ENCODE results near the gene KCNT1.
A peak's percentile ranks its signal among the peaks of the same experiment; 100 is the strongest.
"Not testable (repeated sequence)": the region's sequence is repeated elsewhere in the genome, so short reads cannot be mapped to it uniquely, and the experiment has no call there.

The KCNT1 gene

DNA sequence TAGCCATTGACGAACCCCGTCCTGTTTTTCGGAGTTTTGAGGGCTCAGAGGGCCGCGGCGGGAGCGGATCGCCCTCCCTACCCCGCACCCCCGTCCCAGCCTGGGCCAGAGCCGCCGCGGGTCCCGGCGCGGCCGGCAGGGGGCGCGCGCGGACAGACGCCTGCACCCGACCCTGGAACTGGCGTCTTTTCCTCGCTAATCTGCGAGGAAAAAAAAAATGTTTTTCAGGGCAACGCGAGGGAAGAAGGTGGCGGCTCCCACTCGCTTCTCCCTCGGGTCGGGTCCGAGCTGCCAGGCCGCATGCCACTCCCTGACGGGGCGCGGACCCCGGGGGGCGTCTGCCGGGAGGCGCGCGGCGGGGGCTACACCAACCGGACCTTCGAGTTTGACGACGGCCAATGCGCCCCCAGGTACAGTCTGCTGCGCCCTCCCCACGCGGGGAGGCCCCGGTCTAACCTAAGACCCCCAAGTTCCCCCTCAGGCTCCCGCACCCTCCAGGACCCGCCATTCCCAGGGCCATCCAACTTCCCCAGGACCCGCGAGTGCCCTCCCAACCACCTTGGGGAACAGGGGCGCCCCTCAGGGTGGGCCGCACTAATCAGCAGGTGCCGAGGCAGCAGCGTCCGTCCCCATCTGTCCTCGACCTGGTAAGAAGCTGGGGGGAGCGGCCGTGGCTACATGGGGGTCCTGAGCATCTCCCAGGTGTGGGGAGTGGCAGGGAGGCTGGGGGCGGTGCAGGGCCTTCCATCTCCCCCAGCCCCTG lies at the start of gene KCNT1:
Gene KCNT1 (plus strand): TSS at position 227 of the 763 bp plus-strand sequence. CDS start 74 bp downstream, at position 301.
- DNase-seq (ENCODE audit: extremely low read depth in 1 of 2, low read depth in 1 of 2): peak in 1 of 2 donors; percentile 36

DNA sequence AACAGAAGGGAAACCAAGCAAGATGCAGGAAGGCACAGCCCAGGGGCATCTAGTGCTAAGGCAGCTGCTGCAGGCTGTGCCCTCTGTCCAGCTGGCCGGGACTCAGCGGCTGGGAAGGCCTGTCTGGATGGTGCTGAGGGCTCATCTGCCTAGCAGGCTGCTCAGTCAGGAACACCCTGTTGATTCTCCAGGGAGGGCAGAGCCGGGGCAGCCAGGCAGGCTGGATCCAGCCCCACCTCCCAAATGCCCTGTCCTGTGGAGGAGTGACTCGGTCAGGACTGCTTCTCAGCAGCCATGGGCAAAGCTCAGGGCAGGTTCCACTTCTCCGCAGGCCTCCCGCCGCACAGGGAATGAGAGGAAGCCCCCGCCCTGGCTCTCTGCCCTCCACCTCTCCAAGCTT lies 46.7 kb upstream of the KCNT1 start:
- DNase-seq (ENCODE audit: extremely low read depth in 1 of 2, low read depth in 1 of 2): no peak

DNA sequence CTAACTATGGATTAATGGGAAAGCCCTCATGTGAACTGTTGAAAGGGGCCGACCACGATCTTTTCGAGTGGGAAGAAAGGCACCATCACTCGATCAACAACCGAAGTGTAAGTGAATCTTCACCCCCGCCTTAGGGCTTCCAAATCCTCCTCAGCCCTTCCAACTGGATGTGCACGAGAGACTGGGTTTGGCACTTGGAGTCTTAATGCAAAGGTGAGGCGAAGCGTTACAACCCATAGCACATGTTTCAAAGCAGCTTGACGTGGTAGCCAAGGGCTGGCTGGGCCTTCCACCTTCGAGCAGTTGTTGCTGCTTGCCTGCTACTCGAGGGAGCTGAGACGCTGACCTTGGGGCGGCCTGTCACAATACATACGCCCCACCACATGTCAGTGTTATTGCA lies 44.6 kb upstream of the KCNT1 start:
- DNase-seq (ENCODE audit: extremely low read depth in 1 of 2, low read depth in 1 of 2): no peak

DNA sequence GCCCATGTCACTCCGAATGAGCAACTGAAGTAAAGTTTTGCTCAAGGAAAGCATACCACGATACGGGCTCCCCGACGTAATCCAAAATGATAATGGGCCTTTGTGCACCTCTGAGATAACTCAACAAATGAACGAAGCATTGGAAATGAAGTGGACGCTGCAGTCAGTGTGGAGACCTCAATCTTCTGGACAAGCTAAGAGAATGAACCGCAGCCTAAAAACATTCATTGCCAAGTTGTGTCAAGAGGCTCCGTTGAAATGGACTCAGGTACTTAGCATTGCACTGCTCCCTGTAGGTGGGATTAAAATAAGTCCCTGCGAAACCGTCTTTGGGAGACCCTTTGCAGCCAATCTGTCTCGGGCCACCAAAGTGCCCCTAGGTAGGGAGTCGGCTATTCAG lies 42.7 kb upstream of the KCNT1 start:
- no peak for DNase-seq (ENCODE audit: extremely low read depth in 1 of 2, low read depth in 1 of 2)

DNA sequence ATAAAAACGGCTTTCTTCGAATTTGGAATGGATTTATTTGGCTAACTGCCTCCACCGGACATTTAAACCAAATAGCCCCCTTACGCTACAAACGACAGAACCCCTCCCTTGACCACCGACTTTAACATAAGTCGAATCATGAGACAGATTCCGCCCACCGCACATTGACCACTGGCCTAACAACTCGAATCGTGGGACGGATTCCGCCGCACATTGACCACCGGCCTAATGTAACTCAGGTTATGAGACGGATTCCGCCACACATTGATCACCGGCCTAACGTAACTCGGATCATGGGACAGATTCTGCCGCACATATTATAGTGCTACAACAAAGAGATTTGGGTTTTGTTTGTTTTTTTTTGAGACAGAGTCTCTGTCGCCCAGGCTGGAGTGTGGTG lies 41.6 kb upstream of the KCNT1 start:
- no peak for DNase-seq (ENCODE audit: extremely low read depth in 1 of 2, low read depth in 1 of 2)

DNA sequence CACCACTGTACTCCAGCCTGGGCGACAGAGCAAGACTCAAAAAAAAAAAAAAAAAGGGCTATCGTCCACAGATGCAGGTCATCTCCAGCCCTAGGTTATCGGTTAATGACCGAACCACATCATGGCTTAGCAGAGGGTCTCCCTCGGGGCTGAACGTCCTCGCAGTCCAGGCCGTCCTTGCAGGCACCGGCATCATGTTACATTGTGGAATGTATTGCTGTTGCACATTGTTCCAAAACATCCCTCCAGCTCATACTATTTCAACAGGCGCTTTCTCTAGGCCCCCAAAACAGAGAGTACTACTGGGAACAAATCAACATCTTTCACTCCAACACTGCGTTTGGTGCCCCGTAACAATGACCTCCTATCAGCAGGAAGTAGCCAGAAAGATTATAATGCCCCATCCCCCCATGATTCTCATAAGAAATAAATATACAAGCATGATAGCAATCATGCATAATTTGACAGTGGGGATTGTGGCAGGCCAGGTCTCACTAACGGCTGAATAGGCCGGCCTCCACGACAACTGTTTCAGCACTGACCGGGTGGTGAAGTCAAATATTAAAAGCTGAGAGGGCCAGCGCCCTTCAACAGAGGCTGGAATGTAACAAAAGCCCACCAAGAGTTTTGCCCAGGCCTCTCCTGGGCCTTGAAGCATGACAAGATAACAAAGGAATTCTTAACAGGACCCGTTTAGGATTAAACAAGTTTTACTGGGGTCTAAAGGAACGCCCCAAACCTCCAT lies 40.0 kb upstream of the KCNT1 start:
- no peak for DNase-seq (ENCODE audit: extremely low read depth in 1 of 2, low read depth in 1 of 2)

DNA sequence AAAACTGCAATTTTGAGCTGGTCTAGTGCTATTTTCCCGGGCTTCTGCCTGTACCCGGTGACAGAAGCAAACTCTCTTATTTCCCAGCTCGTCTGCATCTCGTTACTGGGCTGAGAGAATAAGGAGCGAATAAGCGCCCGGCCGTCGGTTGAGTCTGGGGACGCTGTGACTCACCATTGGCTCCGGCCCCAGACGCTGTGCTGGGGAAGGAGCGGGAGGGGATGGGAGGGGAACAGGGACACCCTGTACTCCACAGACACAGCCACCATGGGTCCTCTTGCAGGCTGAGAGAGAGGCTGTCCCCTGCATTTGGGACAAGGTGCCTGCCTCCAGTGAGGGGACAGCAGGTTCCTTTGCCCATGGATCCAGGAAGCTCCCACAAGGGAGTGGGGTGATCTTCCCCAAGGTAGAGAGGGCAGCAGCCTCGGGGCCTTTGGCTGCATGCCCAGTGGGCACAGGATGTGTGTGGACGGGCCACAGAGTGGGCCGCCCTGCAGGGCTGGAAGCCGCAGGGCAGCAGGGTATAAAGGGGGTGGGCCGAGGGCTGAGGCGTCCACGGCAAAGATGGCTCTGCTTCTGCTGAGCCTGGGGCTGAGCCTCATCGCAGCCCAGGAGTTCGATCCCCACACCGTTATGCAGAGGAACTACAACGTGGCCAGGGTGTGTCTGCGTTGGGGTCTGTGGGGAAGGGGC lies 39.1 kb upstream of the KCNT1 start, which contains the start of gene LCN9:
Gene LCN9 (plus strand): TSS at position 552 of the 693 bp plus-strand sequence. CDS start 13 bp downstream, at position 565.
- DNase-seq (ENCODE audit: extremely low read depth in 1 of 2, low read depth in 1 of 2): no peak

DNA sequence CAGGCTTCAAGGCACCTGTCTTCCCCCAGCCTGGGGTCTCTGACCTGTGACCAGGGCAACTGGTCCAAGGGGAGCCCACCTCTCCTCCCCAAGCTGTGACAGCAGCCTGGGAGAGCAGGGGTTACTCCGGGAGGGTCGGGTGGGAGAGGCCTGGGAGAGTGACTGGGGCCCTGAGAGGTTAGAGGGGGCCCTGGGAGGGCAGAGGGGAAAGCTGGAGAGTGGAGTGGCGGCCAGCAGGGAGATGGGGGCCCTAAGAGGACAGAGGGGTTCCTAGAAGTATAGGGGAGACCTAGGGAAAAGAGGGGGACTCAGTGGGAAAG lies 38.6 kb upstream of the KCNT1 start:
- no peak for DNase-seq (ENCODE audit: extremely low read depth in 1 of 2, low read depth in 1 of 2)

DNA sequence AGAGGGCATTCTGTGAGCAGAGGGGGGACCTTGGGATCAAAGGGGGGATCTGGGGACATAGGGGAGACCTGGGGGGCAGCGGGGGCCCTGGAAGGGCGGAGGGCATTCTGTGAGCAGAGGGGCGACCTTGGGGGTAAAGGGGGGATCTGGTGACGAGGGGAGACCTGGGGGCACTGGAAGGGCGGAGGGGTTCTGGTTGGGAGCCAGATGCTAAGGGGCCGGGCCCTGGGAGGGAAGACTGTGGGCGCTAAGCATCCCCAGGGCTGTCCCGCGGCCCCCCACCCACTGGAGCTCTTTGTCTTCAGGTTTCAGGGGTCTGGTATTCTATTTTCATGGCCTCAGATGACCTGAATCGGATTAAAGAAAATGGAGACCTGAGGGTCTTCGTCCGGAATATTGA lies 38.1 kb upstream of the KCNT1 start:
- DNase-seq (ENCODE audit: extremely low read depth in 1 of 2, low read depth in 1 of 2): no peak

DNA sequence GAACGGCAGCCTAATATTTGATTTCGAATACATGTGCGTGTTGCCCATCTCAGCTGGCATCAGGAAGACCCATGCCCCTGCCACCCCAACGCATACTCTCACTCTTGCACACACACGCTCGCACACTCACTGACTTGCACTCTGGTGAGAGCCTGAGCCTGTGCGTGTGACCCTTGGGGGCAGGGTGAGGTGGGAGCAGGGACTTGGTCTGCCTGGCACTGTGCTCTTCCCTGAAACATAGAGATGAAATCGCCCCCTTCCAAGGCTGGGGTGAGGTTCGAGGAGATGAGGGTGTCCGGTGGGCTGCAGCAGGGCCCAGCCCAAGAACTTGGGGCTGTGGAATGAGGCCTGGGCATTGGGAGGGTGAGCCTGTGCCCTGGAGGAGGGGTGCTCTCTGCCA lies 37.7 kb upstream of the KCNT1 start:
- no peak for DNase-seq (ENCODE audit: extremely low read depth in 1 of 2, low read depth in 1 of 2)

DNA sequence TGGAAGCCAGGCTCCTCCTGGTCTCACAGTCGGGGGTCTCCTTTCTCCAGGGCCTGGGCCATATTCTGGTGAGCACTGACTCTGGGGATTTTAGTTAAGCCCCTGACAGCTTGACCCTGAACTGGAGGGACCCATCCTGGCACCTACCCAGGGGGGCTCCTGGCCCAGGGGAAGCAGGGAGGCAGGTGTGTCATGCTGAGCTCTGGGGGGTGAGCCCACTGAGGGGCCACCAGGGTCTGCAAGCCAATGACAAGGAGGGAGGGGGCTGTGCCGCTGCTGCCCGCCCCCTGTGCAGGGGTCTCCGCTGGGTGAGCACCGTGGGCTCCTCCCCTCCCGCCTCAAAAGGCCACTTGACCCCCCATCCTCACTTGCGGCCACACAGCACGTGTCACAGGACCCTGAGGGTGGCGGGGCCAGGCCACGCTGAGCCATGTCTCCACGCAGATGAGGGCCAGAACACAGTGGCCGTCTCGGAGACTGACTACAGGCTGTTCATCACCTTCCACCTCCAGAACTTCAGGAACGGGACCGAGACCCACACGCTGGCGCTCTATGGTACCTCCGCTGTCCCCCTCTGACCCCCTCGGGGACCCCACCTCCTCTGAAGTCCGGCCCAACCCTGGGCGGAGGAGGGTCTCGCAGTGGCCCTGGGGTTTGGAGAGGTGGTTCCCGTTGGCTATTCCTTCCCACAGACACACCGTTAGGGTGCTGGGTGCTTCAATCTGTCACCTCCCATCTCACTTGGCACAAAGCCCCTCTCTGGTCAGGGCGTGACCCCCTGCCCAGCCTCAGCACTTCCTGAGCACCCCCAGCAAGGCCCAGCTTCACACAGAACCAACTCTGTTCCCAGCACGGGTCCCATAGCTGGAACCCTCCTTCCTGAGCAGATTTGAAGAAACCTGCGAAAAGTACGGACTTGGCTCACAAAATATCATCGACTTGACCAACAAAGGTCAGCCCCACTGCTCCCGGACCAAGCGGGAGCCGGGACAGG lies 36.9 kb upstream of the KCNT1 start:
- DNase-seq (ENCODE audit: extremely low read depth in 1 of 2, low read depth in 1 of 2): no peak

DNA sequence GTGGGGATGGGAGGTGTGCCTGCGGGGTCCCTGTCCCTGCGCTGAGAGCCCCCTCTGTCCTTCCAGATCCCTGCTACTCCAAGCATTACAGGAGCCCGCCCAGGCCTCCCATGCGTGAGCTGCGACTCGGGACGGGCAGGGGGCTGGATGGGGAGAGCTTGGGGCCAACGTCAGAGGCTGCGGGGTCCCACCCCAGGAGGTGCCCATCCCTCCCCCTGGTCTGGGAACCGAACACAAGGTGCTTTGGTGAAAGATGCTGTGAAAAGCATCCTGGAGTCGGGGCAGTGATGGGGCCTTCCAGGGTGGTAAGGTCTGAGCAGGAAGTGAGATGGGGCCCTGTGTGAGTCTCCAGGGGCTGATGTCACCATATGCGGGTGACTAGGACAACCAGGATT lies 36.2 kb upstream of the KCNT1 start:
- DNase-seq (ENCODE audit: extremely low read depth in 1 of 2, low read depth in 1 of 2): no peak

DNA sequence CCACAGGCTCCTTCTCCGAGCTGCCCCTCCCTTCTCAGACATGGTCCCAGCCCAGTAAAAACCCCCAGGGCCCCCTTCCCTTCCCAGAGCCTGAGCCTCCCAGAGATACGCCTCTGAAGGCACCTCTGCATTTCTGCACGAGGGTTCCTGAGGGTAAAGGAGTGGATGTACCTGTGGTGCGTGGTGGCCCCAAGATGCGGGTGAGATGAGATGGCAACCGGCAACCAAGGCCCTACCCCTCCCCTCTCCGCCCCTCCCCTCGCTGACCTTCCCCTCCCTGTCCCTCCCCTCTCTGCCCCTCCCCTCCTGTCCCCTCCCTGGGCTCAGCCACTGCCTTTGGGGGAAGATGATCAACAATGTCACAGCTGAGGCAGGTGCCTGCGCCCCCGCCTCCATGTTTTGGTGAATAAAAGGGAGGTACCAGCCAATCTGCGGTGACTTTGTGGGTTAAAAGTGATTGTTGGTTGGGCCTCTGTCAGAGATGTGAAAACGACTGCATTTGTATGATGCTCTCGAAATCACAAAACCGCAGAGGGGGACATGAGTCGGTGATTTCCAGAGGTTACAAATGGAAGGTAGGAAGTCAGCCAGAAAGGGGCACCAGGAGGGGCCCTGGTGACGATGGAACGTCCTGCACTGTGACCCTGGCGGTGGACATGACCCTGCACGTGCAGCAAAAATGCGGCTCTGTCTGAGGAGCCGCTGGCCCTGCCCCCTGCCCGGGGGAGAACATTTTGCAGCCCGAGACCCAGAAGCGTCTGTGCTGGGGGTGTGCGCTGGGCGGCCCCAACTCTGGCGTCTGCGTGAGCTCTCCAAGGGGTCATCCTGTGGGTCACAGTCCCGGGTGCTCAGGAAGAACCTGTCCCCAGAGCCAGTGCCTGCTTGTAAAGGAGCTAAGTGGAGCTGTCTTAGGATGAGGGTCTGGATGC lies 35.2 kb upstream of the KCNT1 start:
- no peak for DNase-seq (ENCODE audit: extremely low read depth in 1 of 2, low read depth in 1 of 2)

DNA sequence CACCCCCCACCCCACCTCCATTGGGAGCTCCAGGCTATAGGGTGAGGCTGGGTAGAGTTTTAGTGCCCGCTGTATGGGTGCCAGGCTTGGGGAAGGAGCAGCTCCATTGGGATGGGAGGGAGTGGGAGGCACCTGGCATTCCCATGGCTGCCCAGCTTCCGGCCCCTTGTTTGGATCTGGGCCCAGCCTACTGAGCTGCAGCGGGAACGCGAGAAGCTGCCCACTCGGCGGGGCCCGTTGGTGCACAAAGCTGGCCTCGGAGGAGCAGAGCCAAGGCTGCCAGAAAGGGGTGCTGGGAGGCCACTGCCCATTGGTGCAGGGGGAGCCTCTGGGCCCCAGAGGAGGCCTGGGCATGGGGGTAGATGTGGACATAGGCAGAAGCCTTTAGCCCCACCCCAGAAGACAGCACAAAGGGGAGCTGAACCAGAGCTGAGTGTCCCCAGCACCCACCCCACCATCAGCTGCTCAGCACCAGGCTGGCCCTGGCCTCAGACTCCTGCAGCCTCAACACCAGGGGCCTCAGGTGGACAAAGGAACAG lies 34.5 kb upstream of the KCNT1 start:
- DNase-seq (ENCODE audit: extremely low read depth in 1 of 2, low read depth in 1 of 2): no peak

DNA sequence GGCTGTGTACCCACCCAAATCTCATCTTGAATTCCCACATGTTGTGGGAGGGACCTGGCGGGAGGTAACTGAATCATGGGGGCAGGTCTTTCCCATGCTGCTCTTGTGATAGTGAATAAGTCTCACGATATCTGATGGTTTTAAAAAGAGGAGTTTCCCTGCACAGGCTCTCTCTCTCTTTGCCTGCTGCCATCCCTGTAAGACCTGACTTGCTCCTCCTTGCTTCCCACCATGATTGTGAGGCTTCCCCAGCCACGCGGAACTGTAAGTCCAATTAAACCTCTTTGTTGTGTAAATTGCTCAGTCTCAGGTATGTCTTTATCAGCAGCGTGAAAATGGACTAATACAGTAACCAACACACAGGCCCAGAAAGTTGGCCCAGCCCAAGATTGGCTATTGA lies 33.0 kb upstream of the KCNT1 start:
- not testable (repeated sequence) for DNase-seq (ENCODE audit: extremely low read depth in 1 of 2, low read depth in 1 of 2)

DNA sequence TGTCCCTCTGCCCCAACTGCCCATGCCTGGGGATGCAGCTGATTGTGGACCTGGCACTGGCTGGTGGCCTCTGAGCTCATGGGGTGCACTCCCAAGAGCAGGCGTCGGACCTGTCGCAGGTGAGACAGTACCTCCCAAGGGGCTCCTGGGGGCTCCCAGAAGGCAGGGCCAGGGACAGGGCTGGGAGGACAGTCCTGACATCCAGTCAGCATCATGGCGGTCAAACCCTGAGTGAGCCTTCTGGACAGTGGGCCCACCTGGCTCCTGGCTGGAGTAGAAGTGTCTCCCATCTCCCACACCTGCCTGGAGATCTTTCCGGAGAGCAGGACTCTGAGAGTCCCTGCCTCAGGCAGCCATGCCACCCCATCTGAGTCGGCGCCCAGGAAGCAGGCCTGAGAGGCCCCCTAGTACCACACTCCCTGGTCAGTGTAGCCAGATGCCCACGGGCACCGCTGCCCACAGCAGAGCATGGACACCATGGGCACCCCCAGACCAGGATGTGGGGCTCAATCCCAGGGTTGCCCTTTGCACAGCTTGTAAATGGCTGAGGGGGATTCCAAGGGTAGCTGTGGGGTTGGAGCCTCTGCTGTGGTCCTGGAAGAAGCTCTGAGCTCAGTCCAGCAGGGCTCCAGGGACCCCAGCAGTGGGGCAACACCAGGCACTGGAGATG lies 32.2 kb upstream of the KCNT1 start:
- no peak for DNase-seq (ENCODE audit: extremely low read depth in 1 of 2, low read depth in 1 of 2)

DNA sequence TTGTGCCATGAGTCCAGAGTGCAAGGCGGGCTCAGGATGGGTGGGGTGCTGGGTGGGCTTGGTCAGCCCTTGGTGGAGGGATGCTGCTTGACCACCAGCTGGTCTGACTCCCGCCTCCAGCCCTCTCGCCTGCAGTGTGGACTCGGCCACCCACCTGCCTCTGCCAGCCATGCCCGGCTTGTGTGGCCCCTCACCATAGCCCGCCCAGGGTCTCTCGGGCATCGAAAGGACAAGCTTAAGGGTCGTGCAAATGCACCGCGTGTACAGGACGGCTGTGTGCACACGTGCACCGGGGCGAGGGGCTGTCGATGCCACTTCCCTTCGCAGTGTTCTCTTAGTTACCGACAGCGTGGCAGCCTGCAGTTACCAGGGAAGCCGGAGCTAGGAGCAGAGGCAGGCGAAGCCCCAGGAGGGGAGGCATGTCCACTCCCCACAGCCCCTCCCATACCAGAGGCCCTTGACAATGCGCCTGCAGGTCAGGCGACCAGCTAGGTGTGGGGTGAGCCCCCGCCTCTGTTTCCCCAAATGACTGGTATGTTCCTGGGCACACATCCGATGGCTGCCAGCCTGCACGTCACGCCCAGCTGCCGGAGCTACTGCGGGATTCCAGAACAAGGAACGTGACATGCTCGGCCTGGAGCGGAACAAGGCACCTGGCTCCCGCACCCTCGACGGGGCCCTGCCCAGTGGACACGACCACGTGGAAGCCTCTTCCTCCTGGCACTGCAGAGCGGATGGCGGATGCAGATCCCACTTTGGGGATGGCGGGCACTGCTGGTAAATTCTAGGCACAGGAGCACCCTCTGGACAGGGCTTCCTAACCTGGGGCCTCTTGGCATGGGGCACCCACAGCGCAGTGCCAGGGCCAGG lies 31.0 kb upstream of the KCNT1 start:
- DNase-seq (ENCODE audit: extremely low read depth in 1 of 2, low read depth in 1 of 2): no peak

DNA sequence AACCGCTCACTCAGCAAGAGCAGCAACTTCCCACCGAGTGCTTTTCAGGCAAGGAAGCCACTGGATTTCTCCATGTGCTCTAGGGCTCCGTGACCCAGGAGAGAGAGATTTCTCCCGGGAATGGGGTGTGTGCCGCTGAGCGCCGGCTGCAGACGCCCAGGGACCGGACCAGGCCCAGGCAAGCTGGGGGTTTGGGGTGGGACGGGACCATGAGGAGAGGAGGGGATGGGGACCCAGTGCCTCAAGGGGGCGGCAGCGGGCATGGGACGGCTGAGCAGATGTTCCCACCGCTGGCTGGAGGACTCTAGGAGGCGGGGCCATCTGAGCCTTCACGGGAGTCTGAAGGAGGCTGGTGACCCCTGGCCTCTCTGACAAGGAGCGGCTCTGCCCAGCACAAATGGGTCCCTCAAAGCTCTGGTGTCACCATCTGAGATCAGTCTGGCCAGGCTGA lies 30.4 kb upstream of the KCNT1 start:
- no peak for DNase-seq (ENCODE audit: extremely low read depth in 1 of 2, low read depth in 1 of 2)

All from activated CD8-positive, alpha-beta memory T cell treated with anti-CD3 and anti-CD28 coated beads for 1 hour (primary cell).